Kidney (tissue), 14 donors: Measurements from ENCODE around the gene ASB8. TPM values are rescaled to one million over a fixed set of nuclear protein-coding genes. Genes with fewer than 3 reads are reported as not detected.
"Not testable (repeated sequence)": the region's sequence is repeated elsewhere in the genome, so short reads cannot be mapped to it uniquely, and the experiment has no call there.

ENCODE experiments used
- DNase-seq, 5 donors: peaks; one replicate each; pipeline ENCODE4 v3.0.0-alpha.2; 2013 to 2020
- FAIRE-seq: peaks from 2 replicates; lab custom pipeline; 2012; peaks lifted over from hg19 to GRCh38; lab: Jason Lieb, UNC
- H3K27ac ChIP-seq, 2 donors: one replicate each; pipeline ENCODE4 v1.7.0; 2013; ENCODE audit warnings: low read depth in 2 of 2, low read length in 2 of 2, inconsistent platforms in 1 of 2
- H3K27me3 ChIP-seq: one replicate; pipeline ENCODE4 v1.7.1; 2013; ENCODE audit warnings: low read length, inconsistent platforms; ENCODE audit not compliant: control insufficient read depth, insufficient read depth
- H3K36me3 ChIP-seq, 3 donors: one replicate each; pipeline versions ENCODE4 v1.7.0 to v1.7.1; 2013; ENCODE audit warnings: low read length in 3 of 3, control low read depth in 1 of 3, inconsistent platforms in 1 of 3; ENCODE audit not compliant: insufficient read depth in 3 of 3, control insufficient read depth in 2 of 3
- H3K4me1 ChIP-seq, 3 donors: one replicate each; pipeline versions ENCODE4 v1.7.0 to v1.7.1; 2013; ENCODE audit warnings: low read length in 3 of 3, inconsistent platforms in 1 of 3, low read depth in 1 of 3; ENCODE audit not compliant: control insufficient read depth in 2 of 3, insufficient read depth in 2 of 3
- H3K4me3 ChIP-seq, 3 donors: one replicate each; pipeline versions ENCODE4 v1.7.0 to v1.8.1; 2013; ENCODE audit warnings: low read length in 3 of 3, control low read depth in 1 of 3, inconsistent platforms in 1 of 3
- H3K9ac ChIP-seq, 3 donors: one replicate each; pipeline versions ENCODE4 v1.7.0 to v1.7.1; 2013; ENCODE audit warnings: low read length in 3 of 3, control low read depth in 1 of 3, inconsistent platforms in 1 of 3
- H3K9me3 ChIP-seq, 3 donors: one replicate each; pipeline versions ENCODE4 v1.7.0 to v1.7.1; 2013; ENCODE audit warnings: low read length in 3 of 3, control low read depth in 1 of 3, inconsistent platforms in 1 of 3; ENCODE audit not compliant: control insufficient read depth in 2 of 3, insufficient read depth in 1 of 3
- intact Hi-C: fragments of 100-400 bp; cut with DNase I; formaldehyde crosslinking; loops from one replicate; pipeline ENCODE4 v1.11.1; 2022
- polyA plus RNA-seq: library from polyadenylated mRNA; stranded (reverse); fragments of 350-450 nt; fragmentation: Illumina TruSeq; extraction: RNeasy Lipid Tissue Mini Kit (QIAGEN cat#74804); gene quantifications from one replicate; pipeline ENCODE4 v1.2.3, GENCODE V29; 2014; ENCODE audit warnings: low read depth, low replicate concordance; ENCODE audit not compliant: insufficient read depth
- total RNA-seq: library from RNA; stranded (reverse); fragmentation: NEBNext Ultra II Directional; extraction: Animal tissue kit (Norgen Biotek cat#: 25700); gene quantifications from one replicate; pipeline ENCODE4 v1.2.1, GENCODE V29; 2021
- TF ChIP-seq, protein P1 (sequence below): IDR thresholded peaks from 3 replicates; pipeline ENCODE4 v1.5.1; 2012; ENCODE audit warnings: mild to moderate bottlenecking, moderate library complexity, borderline replicate concordance; ENCODE audit not compliant: insufficient read depth; ENCODE audit errors: extremely low read depth
- donor health status: control.
- donor health status: control.
- donor health status: control.
- donor health status: control.
- donor health status: control.
- donor health status: DM: yes; HTN: yes; CAD: no.
- donor health status: Normal renal cell carcinoma (clear cell type).

The ASB8 gene
- total and polyA plus RNA-seq, 2 donors from 2014 or later: 27.3 to 40.5 TPM

DNA sequence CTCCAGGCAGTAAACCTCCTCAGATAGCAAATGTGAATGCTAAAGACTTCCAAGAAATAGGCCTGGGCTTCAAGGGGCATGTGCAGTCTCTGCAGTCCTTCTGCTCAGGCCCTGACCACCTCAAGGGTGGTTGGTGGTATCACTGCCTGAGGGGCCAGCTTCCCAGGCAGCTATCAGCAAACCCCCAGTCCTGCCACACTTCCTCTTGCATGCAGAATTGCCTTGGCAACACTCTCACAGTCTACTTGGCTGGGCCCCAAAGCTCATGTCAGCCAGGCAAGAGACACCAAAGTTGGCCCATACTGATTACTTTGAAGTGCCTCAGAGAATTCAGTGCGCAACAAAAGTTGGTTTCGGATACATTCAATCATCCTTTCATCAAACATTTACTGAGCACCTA is 3.5 kb upstream of the ASB8 start:
- no peak for FAIRE-seq
- intact Hi-C loops: no loop called here
- H3K27ac ChIP-seq: no peak overlapping the region

DNA sequence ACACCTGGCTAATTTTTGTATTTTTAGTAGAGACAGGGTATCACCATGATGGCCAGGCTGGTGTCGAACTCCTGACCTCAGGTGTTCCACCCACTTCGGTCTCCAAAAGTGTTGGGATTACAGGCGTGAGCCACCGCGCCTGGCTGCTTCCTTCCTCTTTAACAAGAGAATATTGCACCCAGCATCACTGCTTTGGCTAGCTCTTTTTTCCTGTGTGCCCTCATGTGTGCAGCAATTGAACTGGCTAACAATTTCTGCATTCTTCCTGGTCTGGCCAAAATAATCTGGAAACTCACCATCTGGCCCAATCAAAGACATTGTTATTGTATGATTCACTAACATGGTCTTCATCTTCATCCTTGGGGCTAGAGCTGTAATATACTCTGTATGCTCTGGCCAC is 2.7 kb upstream of the ASB8 start:
- Histone ChIP-seq H3K4me3 (no peak overlapping the region), H3K36me3 (no peaks in the 10 kb centered on the region), H3K9me3 (no peaks in the 10 kb centered on the region), H3K27ac (no peak overlapping the region), H3K27me3 (no peaks in the 10 kb centered on the region), H3K9ac (no peak overlapping the region), H3K4me1 (peaks cover 0 to 2% (median 0%) of the 10 kb centered on the region in 3 donors)
- DNase-seq (no peak), FAIRE-seq (no peak)
- TF ChIP-seq, protein P1, sequence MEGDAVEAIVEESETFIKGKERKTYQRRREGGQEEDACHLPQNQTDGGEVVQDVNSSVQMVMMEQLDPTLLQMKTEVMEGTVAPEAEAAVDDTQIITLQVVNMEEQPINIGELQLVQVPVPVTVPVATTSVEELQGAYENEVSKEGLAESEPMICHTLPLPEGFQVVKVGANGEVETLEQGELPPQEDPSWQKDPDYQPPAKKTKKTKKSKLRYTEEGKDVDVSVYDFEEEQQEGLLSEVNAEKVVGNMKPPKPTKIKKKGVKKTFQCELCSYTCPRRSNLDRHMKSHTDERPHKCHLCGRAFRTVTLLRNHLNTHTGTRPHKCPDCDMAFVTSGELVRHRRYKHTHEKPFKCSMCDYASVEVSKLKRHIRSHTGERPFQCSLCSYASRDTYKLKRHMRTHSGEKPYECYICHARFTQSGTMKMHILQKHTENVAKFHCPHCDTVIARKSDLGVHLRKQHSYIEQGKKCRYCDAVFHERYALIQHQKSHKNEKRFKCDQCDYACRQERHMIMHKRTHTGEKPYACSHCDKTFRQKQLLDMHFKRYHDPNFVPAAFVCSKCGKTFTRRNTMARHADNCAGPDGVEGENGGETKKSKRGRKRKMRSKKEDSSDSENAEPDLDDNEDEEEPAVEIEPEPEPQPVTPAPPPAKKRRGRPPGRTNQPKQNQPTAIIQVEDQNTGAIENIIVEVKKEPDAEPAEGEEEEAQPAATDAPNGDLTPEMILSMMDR: no peak
- intact Hi-C loops: no loop called here

More for the DNA sequence above, 3.5 kb upstream of the ASB8 start:
- Histone ChIP-seq H3K4me1 (peaks cover 0 to 2% (median 0%) of the 10 kb centered on the region in 3 donors), H3K27me3 (no peaks in the 10 kb centered on the region), H3K9ac (no peak overlapping the region), H3K9me3 (no peaks in the 10 kb centered on the region), H3K4me3 (no peak overlapping the region), H3K36me3 (no peaks in the 10 kb centered on the region)
- TF ChIP-seq, protein P1: no peak
- DNase-seq: no peak

DNA sequence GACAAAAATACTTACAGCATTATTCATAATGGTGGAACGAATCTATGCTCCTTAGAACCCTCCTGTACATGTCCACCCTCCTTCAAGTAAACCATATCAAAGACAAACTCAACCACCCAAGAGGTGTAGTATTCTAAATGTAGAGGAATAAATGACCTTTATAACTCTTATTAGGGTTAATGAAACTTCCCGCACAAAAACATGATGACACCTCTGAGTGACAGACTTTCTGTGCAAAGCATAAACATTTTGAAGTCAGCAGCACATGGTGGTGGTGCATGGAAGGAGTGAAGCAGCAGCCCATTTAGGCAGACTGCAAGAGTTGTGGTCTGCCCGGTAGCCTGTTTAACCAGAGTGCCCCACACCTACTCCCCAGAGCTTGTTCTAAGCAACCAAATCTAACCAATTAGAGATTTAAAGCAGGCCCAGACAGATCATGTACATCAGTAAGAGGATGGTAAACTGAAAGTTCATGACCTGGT is 615 bp upstream of the ASB8 start:
- Histone ChIP-seq H3K4me3 (peak overlapping the region; percentile 98 to 100 (median 98)), H3K27me3 (no peaks in the 10 kb centered on the region), H3K36me3 (peaks cover 0 to 7% (median 4%) of the 10 kb centered on the region in 3 donors), H3K9me3 (no peaks in the 10 kb centered on the region), H3K9ac (peak overlapping the region; percentile 9 to 99 (median 66)), H3K4me1 (peaks cover 0 to 2% (median 0%) of the 10 kb centered on the region in 3 donors), H3K27ac (peak overlapping the region; percentile 87 to 88)
- no peak for FAIRE-seq
- intact Hi-C loops: no loop called here
- TF ChIP-seq, protein P1: no peak
- DNase-seq: no peak

DNA sequence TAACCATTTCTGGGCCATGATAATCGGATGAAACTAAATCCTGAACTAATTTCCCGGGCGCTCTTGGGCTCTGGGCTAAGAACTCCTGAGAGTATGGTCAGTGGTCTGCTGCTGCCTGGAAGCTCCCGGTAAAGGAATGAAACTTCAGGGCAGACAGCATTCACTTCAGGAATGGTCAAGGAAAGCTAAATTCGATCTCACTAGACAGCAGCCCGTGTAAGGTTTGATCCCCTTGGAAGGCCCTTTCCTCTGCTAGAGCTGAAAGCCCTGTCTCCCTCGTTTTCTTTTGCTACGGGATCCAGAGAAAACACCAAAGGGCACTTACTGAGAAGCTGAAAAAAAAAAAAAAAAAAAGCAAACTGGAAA is 680 bp downstream of the ASB8 start:
- H3K9ac ChIP-seq: peak overlapping the region; percentile 43 to 99 (median 93)
- no peaks in the 10 kb centered on the region for H3K27me3 ChIP-seq
- peak overlapping the region; percentile 98 to 100 (median 98) for H3K4me3 ChIP-seq
- no peak for DNase-seq
- FAIRE-seq: no peak
- TF ChIP-seq, protein P1: no peak
- H3K9me3 ChIP-seq: no peaks in the 10 kb centered on the region
- peak overlapping the region in 1 of 2 donors; percentile 87 for H3K27ac ChIP-seq
- H3K36me3 ChIP-seq: peaks cover 0 to 15% (median 7%) of the 10 kb centered on the region in 3 donors
- H3K4me1 ChIP-seq: peaks cover 0 to 2% (median 0%) of the 10 kb centered on the region in 3 donors
- intact Hi-C loops: no loop called here

DNA sequence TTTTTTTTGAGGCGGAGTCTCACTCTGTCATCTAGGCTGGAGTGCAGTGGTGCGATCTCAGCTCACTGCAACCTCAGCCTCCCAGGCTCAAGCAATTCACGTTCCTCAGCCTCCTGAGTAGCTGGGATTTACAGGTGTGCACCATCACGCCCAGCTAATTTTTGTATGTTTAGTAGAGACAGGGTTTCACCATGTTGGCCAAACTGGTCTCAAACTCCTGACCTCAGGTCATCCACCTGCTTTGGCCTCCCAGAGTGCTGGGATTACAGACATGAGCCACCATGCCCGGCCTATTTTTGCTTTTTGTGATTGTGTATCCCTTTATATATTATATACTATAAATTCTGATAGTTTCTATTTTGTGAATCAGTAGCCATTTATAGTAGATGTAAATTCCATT is 1.5 kb downstream of the ASB8 start:
- FAIRE-seq, intact Hi-C loops, H3K27ac ChIP-seq, H3K27me3 ChIP-seq, H3K9ac ChIP-seq, H3K4me1 ChIP-seq, H3K9me3 ChIP-seq, DNase-seq: not testable (repeated sequence)
- Histone ChIP-seq H3K4me3 (peak overlapping the region in 1 of 3 donors; percentile 18), H3K36me3 (peaks cover 0 to 23% (median 15%) of the 10 kb centered on the region in 3 donors)
